HG03060 (cell line): Measurements from ENCODE around the gene TPK1.
A peak's percentile ranks its signal among the peaks of the same experiment; 100 is the strongest.

ENCODE experiments used
- ATAC-seq: cut with Tn5 transposase; IDR thresholded peaks from one replicate; pipeline ENCODE4 v1.9.1; 2021; ENCODE audit warnings: low read depth, moderate number of reproducible peaks; ENCODE audit not compliant: unreplicated experiment

TPK1 gene

DNA sequence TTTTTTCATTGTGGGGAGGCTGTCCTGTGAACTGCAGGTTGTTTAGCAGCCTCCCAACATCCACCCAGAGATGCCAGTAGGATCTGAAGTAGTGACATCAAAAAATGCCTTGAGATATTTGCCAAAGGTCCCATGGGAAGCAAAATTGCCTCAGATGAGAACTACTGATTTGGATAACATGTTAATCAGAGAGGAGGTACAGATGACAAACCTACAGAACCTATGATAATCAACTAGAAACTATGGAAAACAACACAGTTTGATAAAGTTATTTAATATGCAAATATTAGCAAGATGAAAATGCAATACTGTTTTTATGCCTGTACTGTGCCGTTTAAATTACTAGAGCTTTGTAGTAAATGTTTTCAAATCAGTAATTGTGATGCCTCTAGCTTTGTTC lies 341.5 kb downstream of the TPK1 start:
- ATAC-seq = no peak

DNA sequence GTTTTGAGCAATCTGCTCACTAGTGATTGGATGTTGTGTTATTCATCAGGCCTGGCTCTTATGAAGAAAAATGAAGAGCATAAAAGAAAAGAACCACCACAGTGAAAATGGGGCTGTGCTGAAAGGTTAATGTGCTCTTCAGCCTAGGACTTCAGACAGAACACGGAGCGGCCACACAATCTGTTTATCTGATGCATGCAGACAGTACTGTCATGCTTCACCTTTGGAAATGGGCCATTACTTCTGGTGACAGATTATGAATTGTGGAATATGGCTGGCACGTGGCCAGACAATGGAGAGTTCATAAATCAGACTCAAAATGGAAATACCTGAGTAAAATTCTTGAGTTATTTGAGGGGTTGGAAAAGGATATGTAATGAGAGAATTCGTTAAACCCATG lies 346.3 kb downstream of the TPK1 start:
- no peak for ATAC-seq

DNA sequence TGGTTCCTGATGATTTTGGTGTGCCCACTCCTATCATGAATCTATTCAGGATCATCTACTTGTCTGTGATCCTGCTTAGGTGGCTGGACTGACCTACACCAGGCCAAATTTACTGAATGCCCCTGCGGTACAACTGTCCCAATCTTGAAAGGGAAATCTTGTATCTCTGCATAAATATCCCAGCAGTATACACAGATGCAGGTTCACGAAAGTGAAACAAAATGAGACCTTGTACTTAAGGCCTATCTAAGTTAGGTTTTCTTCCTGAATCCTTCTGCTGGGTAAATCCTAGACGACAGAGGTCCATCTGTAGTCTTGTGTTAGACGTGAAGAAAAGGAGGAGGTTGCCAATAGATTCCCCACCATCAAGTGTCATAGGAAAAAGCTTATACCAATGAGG lies 346.9 kb downstream of the TPK1 start:
- ATAC-seq = no peak

DNA sequence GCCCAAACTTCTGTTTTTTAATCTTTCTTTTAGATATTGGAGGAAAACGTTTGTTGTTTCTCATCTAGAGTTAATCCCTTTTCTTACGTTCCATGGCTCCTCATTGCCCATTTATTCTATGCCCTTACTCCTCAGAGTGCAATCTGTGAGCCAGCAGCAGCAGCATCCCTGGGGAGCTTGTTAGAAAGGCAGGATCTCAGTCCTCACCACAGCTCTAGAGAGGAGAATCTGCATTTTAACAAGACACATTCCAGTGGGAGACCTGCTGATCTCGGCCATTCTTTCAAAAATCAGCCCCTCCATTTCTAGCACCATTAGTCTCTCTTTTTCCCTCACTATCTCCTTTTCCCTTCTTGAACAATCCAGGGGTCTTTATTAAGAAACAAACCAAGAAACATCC lies 348.0 kb downstream of the TPK1 start:
- no peak for ATAC-seq

DNA sequence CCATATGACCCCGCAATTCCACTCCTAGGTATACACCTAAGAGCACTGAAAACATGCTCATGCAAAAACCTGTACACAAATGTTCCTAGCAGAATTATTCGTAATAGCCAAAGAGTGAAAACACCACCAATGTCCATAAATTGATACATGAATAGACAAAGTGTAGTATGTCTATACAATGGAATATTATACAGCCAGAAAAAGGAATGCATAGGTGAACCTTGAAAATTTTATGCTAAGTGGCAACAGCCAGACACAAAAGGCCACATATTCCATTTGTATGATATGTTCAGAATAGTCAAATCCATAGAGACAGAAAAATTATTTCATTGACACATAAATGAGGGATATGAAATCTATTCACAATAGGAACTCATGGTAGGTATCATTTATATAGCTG lies 351.4 kb downstream of the TPK1 start:
- ATAC-seq = no peak

DNA sequence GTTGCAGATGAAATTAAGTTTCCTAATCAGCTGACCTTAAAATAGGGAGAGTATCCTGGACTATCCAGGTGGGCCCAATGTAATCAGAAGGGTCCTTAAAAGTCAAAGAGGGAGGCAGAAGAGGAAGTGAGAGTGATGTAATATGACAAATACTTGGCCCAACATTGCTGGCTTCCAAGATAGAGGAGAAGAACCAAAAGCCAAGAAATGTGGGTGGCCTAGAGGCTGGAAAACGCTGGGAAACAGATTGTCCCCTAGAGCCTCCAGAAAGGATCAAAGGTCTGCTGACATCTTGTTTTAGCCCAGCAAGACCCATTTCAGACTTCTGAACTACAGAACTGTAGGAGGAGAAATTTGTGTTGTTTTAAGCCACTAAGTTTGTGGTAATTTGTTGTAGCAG lies 352.7 kb downstream of the TPK1 start:
- ATAC-seq = no peak

DNA sequence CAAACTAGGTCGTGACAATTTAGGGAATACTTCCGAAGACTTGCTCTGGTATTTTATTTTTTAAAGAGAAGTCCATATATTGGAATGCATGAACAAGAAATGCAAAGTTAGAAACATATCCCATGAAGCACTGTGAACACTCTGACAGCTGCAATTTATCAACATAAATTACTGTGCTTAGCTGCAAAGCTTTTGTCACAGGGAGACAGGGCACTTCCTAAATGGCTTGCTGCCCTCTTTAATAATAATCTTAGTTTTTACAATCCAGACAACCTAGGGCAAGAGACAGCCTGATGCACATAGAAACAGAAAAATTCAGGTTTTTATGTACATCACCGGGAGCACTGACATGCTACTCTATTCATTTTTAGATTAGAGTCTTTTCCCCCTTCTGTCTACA lies 354.0 kb downstream of the TPK1 start:
- ATAC-seq = no peak

DNA sequence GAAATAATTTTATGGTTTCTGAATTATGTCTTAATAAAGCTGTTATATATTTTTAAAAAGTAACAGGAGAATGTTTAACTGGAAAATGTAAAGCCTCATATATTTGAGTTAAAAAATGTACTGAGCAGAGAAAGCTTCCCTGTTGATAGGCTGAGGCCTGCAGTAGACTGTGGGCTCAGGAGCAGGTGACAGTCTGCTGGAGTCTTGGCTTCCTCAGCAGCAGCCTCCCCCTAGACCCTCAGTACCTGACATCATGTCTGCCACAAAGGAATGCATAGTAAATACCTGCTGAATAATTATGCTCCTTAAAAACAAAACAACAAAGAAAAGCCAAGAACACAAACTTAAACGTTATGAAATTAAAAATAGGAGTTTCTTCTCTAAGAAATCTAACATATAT lies 358.5 kb downstream of the TPK1 start:
- no peak for ATAC-seq

DNA sequence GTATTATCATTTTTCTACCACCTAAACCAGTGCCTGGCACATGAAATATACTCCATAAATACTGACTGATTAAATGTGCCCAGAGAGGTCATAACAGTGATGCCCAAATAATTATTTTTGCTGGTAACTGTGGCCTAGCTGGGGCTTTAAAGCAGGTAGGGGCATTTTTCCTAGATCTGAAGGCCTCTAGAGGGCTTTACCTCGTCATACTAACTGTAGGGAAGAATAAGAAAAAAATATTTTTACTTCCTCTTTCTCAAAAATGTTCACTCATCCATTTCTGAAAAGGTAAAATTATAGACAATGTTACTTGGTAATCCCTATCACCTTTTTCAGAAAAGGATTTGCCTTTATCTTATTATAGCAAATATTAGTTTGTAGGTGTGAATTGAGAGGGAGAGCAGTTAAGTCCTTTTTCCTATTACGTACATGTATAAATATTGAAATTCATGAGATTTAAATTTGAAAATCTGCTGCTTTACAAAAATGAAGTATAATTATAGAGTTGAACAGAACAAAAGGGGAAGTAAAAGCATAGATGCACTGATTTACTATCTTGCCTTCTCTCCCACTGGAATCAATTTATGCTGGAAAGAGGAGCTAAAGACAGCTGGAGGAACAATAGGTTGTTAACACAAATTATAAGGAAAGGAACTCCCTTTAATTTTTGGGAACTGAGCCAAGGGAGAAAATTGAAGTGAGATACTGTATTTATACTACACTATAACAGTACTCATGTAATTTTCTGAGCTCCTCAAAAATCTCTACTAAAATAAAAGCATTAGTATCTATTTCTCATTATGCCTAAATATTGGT lies 360.8 kb downstream of the TPK1 start:
- no peak for ATAC-seq

DNA sequence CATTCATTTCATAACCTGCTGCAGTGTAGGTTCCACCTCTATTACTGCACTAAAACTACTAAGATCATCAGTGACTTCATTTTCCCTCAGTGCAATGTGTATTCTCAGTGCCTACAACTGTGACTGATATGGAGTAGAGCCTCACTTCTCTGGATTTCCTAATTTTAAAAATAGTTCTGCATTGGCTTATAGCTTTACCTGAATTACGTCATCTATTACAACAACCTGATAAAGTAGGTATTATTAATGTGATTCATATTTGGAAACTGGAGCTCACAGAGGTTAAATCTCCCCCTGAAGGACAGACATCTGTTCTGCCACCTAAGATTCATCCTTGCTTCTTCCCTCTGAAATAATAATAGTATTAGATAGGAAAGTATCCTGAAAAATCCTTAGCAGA lies 361.5 kb downstream of the TPK1 start:
- ATAC-seq = no peak

DNA sequence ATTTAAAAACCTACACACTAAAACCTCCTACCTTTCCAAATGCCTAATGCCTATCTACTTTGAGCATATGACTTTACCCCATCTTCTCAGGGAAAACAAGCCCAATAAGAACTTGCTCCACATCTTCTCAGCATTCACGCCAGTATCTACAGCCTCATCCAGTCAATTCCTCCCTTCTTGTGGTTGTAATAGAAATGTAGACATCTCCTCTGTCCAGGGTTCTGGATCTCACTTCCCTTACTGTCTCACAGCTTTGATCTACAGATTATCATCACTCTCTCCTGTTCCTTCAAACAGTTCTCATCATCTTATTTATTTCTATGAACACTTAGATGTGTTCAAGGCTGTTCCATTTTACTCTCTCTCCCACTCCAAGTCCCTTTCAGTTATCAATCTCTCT lies 361.9 kb downstream of the TPK1 start:
- ATAC-seq = no peak

DNA sequence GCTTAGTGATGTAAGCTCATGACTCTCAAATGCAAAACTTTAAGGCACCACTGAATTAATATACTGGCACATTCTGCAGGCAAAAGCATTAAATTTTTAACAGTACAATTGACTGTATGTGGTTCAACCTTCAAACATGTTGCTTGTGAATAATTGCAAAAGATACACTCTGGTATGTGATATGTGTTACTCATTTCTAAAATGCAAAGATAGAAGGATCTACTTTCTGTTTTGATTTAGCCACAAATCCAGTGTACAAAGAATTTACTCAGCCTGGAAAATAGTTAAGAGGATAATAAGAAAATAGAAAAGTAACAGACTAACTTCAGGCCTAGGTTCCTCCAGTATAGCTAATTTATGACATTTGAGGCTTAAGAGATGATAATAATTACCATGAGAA lies 365.8 kb downstream of the TPK1 start:
- ATAC-seq = no peak

DNA sequence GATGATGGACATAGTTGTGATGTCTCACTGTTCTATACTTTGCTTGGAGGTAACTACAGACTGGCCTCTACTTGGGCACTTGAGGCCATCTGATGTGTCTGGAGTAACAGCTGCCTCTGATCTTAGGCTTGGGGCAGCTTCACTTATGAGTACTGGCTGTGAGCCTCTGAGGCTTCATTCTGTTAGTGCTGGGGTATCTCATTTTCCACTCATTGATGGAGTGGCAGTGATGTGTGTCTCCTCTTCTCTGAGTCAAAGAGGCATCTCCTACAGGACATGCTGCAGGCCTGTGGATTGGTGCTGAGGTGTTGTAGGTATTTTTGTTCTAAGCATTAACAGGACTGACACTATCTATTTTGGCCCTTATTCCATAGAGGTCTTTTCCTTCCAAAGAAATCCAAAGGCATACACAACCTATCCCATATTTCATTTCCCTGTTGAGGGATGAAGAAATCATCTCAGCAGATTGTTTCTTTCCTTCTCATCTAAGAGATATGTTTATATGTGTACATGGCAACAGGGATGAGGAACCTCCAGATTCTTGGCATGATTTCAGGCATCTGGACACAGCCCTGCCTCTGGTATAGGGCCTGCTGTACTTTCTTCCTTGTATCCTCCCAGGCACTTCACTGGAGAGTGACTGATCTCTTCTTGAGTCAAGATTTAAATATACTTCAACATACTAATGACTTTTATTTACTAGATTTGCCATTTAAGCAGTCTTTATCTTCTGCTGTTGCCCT lies 366.7 kb downstream of the TPK1 start:
- no peak for ATAC-seq

DNA sequence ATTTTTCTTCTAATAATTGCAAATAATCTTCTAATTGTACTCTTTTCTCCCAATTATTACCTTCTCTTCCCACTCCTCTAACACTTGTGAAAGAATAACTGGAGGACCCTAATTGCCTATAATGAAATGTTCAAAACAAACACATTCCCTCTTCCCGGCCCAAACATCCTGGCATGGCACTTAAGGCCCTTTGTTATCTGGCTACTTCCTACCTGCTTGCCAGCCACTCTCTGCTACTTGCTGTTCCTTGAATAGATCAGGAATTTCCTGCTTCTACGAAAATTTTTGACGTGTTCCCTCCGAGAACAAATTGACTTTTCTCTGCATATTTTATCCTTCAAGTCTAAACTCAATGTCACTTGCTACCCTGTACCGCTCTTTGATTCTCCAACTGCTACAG lies 376.2 kb downstream of the TPK1 start:
- no peak for ATAC-seq

DNA sequence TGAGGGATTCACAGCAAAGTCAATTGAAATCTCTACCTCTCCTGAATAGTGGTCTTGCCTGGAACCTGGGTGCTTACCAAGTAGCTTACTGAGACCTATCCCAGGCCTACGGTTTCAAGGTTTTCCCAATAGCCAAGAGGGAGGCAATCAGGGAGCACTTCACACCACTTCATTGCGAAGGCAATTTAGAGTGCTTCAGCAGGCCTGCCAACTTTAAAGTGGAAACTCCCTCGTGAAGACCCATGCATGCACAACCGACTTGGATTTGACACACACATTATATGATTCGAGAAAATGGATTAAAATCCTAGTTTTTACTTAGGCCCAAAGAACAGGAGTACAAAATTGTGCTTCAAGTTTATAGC lies 380.8 kb downstream of the TPK1 start:
- no peak for ATAC-seq

DNA sequence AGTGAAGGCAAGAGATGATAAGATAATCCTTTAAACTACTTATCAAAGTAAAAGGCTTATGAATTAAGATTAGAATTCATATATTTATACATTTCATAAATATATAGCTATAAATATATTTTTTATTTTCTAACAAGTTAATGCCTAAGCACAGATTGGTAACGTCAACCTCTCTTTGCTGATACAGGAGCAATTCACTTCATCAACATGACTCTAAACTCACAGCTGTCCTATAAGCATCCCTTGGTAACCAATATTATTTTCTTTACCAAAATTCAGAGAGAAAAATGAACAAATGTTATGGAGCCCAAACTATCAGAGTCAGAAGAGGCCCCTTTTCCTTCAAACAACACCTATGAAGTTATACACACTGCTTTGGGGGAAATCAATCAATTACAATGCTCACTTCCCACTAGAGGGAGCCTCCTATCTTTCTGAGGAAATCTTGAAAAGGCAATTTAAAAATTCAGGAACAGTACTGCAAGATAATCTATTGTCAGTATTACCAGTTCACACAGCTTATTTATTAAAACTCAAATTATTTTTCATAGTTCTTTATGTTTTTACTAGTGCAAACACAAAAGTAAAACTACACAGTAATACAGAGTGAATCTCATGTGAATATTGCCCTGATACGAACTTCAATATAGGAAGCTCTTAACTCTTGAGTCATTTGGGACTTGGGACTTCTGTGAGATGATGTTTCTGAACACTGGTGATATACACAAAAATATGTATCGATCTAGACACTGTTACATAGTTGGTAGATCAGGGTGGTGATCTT lies 381.4 kb downstream of the TPK1 start:
- no peak for ATAC-seq

DNA sequence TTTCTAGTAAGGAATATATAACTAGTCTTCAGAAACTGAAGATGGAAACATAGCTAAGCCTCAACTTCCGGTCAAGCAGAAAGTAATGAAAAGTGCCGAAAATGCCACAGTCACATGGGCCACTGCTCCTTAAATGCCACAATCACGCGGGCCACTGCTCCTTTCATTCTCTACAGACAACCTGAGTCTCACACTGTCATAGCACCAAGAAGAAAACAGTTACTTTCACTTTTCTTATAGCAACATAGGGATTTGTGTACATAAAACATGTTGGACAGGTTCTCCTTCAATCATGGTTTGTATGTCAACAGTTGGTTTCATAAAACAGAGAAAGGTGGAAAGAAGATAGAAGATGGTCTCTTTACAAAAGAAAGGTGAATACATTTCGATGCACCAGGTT lies 383.8 kb downstream of the TPK1 start:
- peak; percentile 70 for ATAC-seq

DNA sequence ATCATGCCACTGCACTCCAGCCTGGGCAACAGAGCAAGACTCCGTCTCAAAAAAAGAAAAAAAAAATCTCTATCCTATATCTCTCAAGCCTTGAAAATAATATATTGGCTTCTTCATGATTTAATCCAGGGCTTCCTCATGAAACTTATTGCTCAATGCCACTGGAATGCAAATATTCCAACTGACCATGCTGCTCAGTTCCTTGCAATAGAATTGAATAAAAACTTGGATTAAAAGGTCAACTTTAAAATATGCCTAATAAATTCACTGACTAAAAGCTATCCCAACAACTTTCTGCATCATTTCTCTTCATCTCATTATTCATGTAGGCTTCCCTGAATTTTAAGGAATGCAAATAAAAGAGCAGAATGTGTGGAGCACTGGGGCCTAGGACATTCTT lies 390.3 kb downstream of the TPK1 start:
- ATAC-seq = no peak

DNA sequence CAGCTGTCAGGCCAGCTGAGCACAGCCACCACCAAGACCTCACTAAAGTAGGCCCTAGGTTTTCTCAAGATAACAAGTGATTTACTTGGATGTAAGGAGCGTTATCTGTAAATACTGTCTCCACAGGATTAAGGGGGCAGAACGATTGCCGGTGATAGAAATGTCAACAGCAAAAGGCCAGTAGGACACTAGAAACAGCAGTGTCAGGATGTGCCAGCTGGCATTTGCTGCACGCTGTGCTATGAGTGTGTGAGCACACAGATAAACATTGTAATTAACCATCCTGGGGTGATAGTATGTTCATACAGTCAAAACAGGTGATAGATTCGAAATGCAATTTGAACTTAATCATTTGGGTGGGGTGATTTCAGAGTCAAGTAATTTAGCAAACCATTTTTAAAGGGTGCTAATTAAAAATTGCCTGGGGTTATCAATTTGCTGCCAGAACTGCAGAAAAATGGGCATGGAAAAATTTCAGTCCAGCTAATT lies 396.1 kb downstream of the TPK1 start:
- ATAC-seq = no peak

DNA sequence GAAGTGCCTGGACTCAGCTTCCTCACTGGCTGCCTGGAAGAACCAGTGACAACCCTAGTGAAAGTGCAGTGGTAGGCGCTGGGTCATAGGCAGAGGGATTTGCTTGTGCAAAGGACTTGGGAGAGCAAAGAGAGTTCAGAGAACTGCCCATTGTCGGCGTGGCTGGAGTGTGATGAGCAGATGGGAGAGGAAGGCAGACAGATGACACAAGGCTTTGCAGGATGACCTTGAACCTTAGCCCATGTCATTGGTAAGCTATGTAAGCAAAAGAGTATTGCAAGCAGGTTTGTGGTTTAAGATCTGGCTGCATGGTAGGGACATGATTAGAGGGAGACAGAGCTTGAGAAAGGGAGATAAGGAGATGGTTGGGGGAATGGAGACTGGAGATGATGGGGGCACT lies 397.1 kb downstream of the TPK1 start:
- ATAC-seq = no peak
